COR-L47 (cell line): ENCODE measurements around the gene CCDC106.
A peak's percentile ranks its signal among the peaks of the same experiment; 100 is the strongest.

ENCODE experiments used
- DNase-seq: peaks from one replicate; lab custom pipeline; 2025; lab: John Stamatoyannopoulos, UW

The CCDC106 gene

GRCh38 chr19:55635856-55636440, 12.1 kb upstream of the CCDC106 start:
- no peak for DNase-seq

GRCh38 chr19:55636723-55637122, 11.3 kb upstream of the CCDC106 start:
- DNase-seq, result no peak

DNA sequence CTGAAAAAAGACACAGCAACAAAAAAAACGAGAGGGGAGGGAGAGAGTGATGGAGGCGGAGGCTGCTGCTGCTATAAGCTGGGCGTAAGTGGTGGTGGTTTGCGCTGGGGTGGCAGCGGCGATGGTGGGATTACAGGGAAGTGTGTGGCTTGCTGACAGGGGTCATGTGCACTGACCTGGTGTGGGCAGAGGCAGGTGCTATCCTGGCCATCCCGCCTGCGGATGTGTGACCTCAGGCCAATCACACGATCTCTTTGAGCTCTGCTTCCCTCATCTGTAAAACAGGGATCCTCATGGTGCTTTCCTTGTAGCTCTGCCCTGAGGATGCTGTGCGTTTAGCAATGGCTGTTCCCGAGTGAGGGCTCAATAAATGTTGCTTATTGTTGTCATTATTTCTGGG, 10.5 kb upstream of the CCDC106 start:
- no peak for DNase-seq

- DNase-seq, result peak; percentile 58
These were observed 9.1 kb upstream of the CCDC106 start for GRCh38 chr19:55638864-55639359.

- peak; percentile 59 for DNase-seq
These were observed 7.9 kb upstream of the CCDC106 start for GRCh38 chr19:55640043-55640576.

GRCh38 chr19:55640577-55641425, 7.2 kb upstream of the CCDC106 start, which contains the start of gene ZNF580:
Gene ZNF580 (plus strand): TSS chr19:55641002. CDS start chr19:55642509, 1,507 bp downstream.
- DNase-seq, result peak; percentile 54

DNA sequence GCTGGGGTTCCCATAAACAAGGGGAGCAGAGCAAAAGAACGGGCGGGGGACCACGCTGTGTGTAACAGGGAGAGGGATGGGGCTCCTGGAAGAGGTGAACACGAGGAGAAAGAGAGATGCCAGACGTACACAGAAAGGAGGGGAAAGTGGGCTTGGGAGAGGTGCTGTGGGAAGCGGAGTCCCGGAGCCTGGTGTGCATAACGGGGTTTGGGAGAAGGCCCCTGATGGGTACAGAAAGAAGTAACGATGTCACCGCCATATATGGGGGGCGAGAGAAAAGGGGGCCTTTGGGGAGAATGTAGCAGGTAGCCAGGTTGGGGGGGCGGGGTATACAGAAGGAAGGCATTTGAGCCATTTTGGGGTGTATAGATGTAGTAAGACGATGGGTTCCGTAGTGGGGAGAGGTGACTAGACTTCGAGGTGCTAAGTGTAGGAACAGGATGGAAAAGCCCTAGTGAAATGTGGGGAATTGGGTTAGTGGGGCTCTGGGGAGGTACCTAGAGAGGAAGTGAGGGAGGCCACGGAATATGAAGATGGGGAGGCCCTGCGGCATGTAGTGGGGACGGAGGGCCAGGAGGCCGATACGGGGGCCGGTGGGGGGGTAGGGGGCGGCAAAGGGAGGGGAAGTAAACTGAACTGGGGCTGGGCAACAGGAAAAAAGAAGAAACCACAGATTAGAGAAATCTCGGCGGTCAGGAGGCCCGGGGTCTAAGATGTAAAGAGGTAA, 6.4 kb upstream of the CCDC106 start:
- no peak for DNase-seq

DNA sequence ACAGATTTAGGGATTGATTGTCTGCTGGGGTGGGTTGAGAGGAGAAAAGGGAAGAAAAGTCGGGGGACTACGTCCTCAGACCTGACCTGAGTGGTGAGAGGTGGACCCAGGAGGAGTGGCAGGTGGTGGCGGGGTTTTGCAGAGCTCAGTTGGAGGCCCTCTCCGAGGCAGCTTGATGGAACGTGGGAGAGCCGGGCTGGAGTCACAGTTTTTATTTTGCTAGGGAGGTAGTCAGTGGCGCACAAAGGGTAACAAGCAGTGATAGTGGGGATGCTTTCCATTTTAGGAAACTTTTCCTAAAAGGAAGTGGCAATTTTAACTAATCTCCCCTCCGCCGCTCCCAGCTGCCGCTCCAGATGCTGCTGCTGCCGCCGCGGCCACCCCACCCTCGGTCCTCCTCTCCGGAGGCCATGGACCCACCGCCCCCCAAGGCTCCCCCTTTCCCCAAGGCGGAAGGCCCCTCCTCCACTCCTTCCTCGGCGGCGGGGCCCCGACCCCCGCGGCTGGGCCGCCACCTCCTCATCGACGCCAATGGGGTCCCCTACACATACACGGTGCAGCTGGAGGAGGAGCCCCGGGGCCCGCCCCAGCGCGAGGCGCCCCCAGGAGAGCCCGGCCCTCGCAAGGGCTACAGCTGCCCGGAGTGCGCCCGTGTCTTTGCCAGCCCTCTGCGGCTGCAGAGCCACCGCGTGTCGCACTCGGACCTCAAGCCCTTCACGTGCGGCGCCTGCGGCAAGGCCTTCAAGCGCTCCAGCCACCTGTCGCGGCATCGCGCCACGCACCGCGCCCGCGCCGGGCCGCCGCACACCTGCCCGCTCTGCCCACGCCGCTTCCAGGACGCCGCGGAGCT, 5.6 kb upstream of the CCDC106 start:
- DNase-seq, result no peak

GRCh38 chr19:55643003-55643886, 4.8 kb upstream of the CCDC106 start, which contains the start of gene ZNF581:
Gene ZNF581 (plus strand): TSS chr19:55643649. CDS start chr19:55644572, 923 bp downstream.
- peak; percentile 45 for DNase-seq

- DNase-seq, result no peak
These were observed 4.2 kb upstream of the CCDC106 start for GRCh38 chr19:55643887-55644176.

- DNase-seq, result no peak
These were observed 3.7 kb upstream of the CCDC106 start for GRCh38 chr19:55644191-55644833.

GRCh38 chr19:55644842-55645511, 3.0 kb upstream of the CCDC106 start:
- no peak for DNase-seq

- DNase-seq, result no peak
These were observed 2.5 kb upstream of the CCDC106 start for GRCh38 chr19:55645512-55645881.

- no peak for DNase-seq
These were observed 902 bp upstream of the CCDC106 start for GRCh38 chr19:55646889-55647731.

DNA sequence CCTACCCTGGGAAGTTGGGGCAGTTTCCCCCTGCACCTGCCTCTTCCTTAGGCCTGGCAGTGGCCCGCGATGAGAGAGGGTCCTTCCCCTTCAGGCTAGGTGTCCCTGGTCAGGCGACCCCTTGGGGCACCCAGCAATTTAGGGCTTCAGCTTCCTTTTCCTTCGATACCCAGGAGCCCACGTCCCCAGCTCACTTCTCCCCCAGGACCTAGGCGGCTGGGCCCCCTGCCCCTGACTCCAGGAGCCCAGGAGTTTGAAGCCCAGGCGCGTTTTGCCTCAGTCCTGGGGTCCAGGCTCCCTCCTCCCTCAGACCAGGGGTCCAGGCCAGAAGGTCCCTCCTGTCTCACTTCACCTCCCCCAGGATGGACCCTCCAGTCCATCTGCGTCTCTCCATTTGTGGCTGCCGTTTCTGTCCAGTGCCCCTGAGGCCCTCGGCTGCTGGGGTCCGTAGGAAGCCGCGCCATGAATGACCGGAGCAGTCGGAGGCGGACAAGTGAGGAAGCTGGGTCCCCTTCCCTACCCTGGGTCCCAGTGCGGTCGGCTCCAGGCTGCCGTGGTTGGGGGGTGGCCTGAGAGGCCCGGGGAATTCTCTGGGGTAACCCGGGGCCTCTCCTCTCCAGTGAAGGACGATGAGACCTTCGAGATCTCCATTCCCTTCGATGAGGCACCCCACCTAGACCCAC, 714 bp downstream of the CCDC106 start:
- DNase-seq, result no peak

DNA sequence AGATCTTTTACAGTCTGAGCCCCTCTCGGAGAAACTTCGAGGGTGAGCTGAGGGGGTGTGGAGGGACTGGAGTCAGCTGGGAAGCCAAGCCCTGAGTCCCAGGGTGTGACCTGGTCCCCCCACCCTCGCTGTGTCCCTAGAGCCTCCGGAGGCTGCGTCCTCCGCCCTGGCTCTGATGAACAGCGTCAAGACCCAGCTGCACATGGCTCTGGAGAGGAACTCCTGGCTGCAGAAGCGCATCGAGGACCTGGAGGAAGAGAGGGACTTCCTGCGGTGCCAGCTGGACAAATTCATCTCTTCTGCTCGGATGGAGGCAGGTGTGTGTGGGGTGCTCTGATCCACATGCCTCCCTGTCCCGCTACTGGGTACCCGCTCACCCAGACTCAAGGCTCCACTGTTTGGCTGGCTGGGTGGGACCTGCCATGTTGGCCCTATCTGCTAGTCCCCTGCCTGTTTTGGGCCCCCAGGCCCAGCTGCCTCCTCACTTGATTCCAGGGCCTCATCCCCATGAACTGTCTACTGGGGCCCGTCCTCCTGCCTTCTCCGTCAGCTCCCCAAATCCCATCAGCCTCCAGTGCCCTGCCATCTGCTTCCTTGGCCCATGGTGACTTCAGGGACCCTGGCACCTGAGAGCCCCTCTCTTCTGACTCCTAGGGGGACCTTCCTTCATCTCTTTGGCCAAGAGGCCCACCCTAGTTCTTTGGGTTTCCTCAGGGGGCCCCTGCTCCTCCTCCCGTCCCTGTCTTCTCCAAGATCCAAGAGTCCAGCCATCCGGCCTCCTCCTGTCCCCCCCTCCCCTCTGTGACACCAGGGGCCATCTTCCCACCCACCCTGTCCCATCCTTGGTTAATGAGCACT, 1.5 kb downstream of the CCDC106 start:
- no peak for DNase-seq

GRCh38 chr19:55650126-55650557, 2.1 kb downstream of the CCDC106 start:
- DNase-seq, result no peak
